CD14-positive monocyte (primary cell): ENCODE data around the gene RXFP1. TPM values are rescaled to one million over a fixed set of nuclear protein-coding genes. Genes with fewer than 3 reads are reported as not detected.

ENCODE experiments used
- DNase-seq, 3 donors: peaks; one replicate each; pipeline ENCODE4 v3.0.0-alpha.2; 2011 to 2022
- H2AFZ ChIP-seq: 2 replicates; pipeline ENCODE4 v1.6.0; 2012; ENCODE audit warnings: mild to moderate bottlenecking, low read depth, low read length, inconsistent platforms; ENCODE audit not compliant: insufficient read depth, poor library complexity, severe bottlenecking
- H3K27ac ChIP-seq, 2 donors: 1 replicate in 1 of 2; 2 replicates in 1 of 2; pipeline ENCODE4 v1.5.1; 2012 to 2013; ENCODE audit warnings: low read length in 2 of 2, control low read depth in 1 of 2, inconsistent platforms in 1 of 2, low read depth in 1 of 2, mild to moderate bottlenecking in 1 of 2
- H3K27me3 ChIP-seq, 2 donors: one replicate each; pipeline versions ENCODE4 v1.6.0 to v1.6.1; 2011 to 2013; ENCODE audit warnings: low read length in 2 of 2; ENCODE audit not compliant: control insufficient read depth in 2 of 2, insufficient read depth in 2 of 2
- H3K36me3 ChIP-seq, 2 donors: replicated peaks in 1 of 2; 1 replicate in 1 of 2; 2 replicates in 1 of 2; pipeline versions ENCODE4 v1.5.1 to v1.6.1; 2012 to 2013; ENCODE audit warnings: low read length in 2 of 2, control low read depth in 1 of 2, inconsistent platforms in 1 of 2, mild to moderate bottlenecking in 1 of 2; ENCODE audit not compliant: insufficient read depth in 2 of 2, control insufficient read depth in 1 of 2
- H3K4me1 ChIP-seq, 2 donors: 1 replicate in 1 of 2; 2 replicates in 1 of 2; pipeline versions ENCODE4 v1.5.1 to v1.6.1; 2012 to 2013; ENCODE audit warnings: low read length in 2 of 2, control low read depth in 1 of 2, inconsistent platforms in 1 of 2, mild to moderate bottlenecking in 1 of 2, moderate library complexity in 1 of 2; ENCODE audit not compliant: insufficient read depth in 2 of 2, control insufficient read depth in 1 of 2
- H3K4me2 ChIP-seq: replicated peaks from 2 replicates; pipeline ENCODE3; 2012; ENCODE audit warnings: low read length, moderate library complexity, mild to moderate bottlenecking; ENCODE audit not compliant: poor library complexity, severe bottlenecking; ENCODE audit errors: extremely low read depth
- H3K4me3 ChIP-seq, 3 experiments: fragments of 200-600 bp in 1 of 3; sonication (generic) in 1 of 3; replicated peaks in 1 of 3; 1 replicate in 2 of 3; 2 replicates in 1 of 3; pipeline ENCODE4 v1.5.1; 2011 to 2013; ENCODE audit warnings: low read length in 3 of 3, mild to moderate bottlenecking in 3 of 3, control low read depth in 2 of 3, low read depth in 2 of 3, inconsistent platforms in 1 of 3, moderate library complexity in 1 of 3
- H3K79me2 ChIP-seq: 2 replicates; pipeline ENCODE4 v1.6.0; 2012; ENCODE audit warnings: mild to moderate bottlenecking, control low read depth, inconsistent platforms, low read length, moderate library complexity; ENCODE audit not compliant: insufficient read depth
- H3K9ac ChIP-seq: 2 replicates; pipeline ENCODE4 v1.6.0; 2017; ENCODE audit warnings: low read length, mild to moderate bottlenecking; ENCODE audit not compliant: insufficient read depth, poor library complexity, severe bottlenecking
- H3K9me3 ChIP-seq, 2 donors: replicated peaks in 1 of 2; 1 replicate in 1 of 2; 2 replicates in 1 of 2; pipeline versions ENCODE4 v1.5.1 to v1.6.1; 2012 to 2013; ENCODE audit warnings: low read length in 2 of 2, control low read depth in 1 of 2; ENCODE audit not compliant: control insufficient read depth in 1 of 2, insufficient read depth in 1 of 2
- H4K20me1 ChIP-seq: 2 replicates; pipeline ENCODE4 v1.6.0; 2012; ENCODE audit warnings: mild to moderate bottlenecking, low read length, control low read depth, moderate library complexity; ENCODE audit not compliant: insufficient read depth
- H3K27ac Mint-ChIP-seq, 7 donors: one replicate each; pipeline ENCODE4 v1.8.0; 2020; ENCODE audit warnings: mild to moderate bottlenecking in 7 of 7, mixed read lengths in 7 of 7, moderate library complexity in 6 of 7, inconsistent platforms in 2 of 7
- H3K27me3 Mint-ChIP-seq, 3 donors: one replicate each; pipeline ENCODE4 v1.8.0; 2021 to 2022; ENCODE audit warnings: low read depth in 3 of 3, mild to moderate bottlenecking in 3 of 3, mixed read lengths in 3 of 3, moderate library complexity in 3 of 3, inconsistent platforms in 1 of 3
- H3K36me3 Mint-ChIP-seq, 2 donors: one replicate each; pipeline ENCODE4 v1.8.0; 2020; ENCODE audit warnings: mixed read lengths in 2 of 2, inconsistent platforms in 1 of 2, mild to moderate bottlenecking in 1 of 2
- H3K4me1 Mint-ChIP-seq: one replicate; pipeline ENCODE4 v1.8.0; 2020; ENCODE audit warnings: mild to moderate bottlenecking, mixed read lengths
- H3K4me3 Mint-ChIP-seq, 2 donors: one replicate each; pipeline ENCODE4 v1.8.0; 2020; ENCODE audit warnings: mild to moderate bottlenecking in 2 of 2, mixed read lengths in 2 of 2, moderate library complexity in 1 of 2
- H3K9me3 Mint-ChIP-seq, 7 donors: one replicate each; pipeline ENCODE4 v1.8.0; 2020 to 2022; ENCODE audit warnings: mixed read lengths in 7 of 7, mild to moderate bottlenecking in 6 of 7, moderate library complexity in 6 of 7, inconsistent platforms in 2 of 7
- WGBS: methylation state at CpG from one replicate; pipeline ENCODE4 v1.1.5; 2013; ENCODE audit warnings: missing lambda C conversion rate; ENCODE audit not compliant: insufficient coverage; 5-methylcytosine and 5-hydroxymethylcytosine counted together
- intact Hi-C, 2 donors: fragments of 100-400 bp; cut with micrococcal nuclease; formaldehyde crosslinking; loops; one replicate each; pipeline versions ENCODE4 v1.15.0 to v1.15.1; 2023
- polyA plus RNA-seq, 3 donors: library from polyadenylated mRNA; depleted of rRNA in 1 of 3; unstranded in 2 of 3; stranded (reverse) in 1 of 3; fragments of 300-500 nt in 2 of 3; fragments of >200 nt in 1 of 3; fragmentation: Illumina TruSeq in 2 of 3; gene quantifications; 1 replicate in 2 of 3; 2 replicates in 1 of 3; pipeline ENCODE4 v1.2.3, GENCODE V29; 2012 to 2021
- TF ChIP-seq, protein P1 (sequence below): fragments of 200-600 bp; IDR thresholded peaks from one replicate; pipeline ENCODE4 v1.8.0; 2022; ENCODE audit warnings: antibody characterized with exemption, mild to moderate bottlenecking

Gene RXFP1
- polyA plus RNA-seq, 3 donors: 0.03 to 0.11 TPM; not detected in 1

- H2AFZ ChIP-seq: peak overlapping the region; percentile 0
Measured at GRCh38 chr4:158610790-158611189, 89.1 kb downstream of the RXFP1 start.

DNA sequence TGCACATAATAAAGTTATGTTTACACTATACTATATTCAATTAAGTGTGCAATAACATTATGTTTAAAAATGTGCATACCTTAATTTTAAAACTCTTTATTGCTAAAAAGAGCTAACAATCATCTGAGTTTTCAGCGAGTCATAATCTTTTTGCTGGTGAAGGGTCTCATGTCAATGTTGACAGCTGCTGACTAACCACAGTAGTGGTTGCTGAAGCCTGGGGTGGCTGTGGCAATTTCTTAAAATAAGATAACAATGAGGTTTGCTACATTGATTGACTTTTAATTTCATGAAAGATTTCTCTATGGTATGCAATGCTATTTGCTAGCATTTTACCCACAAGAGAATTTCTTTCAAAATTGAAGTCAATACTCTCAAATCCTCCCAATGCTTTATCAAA, 91.4 kb downstream of the RXFP1 start:
- H3K9me3 Mint-ChIP-seq: peaks cover 0 to 9% (median 1%) of the 10 kb centered on the region in 7 donors
- no peaks in the 10 kb centered on the region for H3K36me3 ChIP-seq

More at GRCh38 chr4:158610790-158611189, 89.1 kb downstream of the RXFP1 start:
- peaks cover 0 to 2% (median 0%) of the 10 kb centered on the region in 3 donors for H3K27me3 Mint-ChIP-seq
- no peak overlapping the region for H3K9ac ChIP-seq
- peak overlapping the region; percentile 29 to 74 for H3K27ac ChIP-seq
- peak overlapping the region in 1 of 3 experiments; percentile 58 for H3K4me3 ChIP-seq
- no peaks in the 10 kb centered on the region for H3K36me3 Mint-ChIP-seq
- WGBS: no CpG with 5 or more reads among the region's 1 CpG
- H3K9me3 ChIP-seq: no peaks in the 10 kb centered on the region
- peaks cover 45% of the 10 kb centered on the region for H3K4me1 Mint-ChIP-seq
- peak in 2 of 3 donors; percentile 55 to 71 for DNase-seq
- intact Hi-C loops: no loop called here
- no peaks in the 10 kb centered on the region for H3K27me3 ChIP-seq
- H4K20me1 ChIP-seq: no peaks in the 10 kb centered on the region
- no peaks in the 10 kb centered on the region for H3K79me2 ChIP-seq
- peak overlapping the region; percentile 70 to 92 (median 82) for H3K27ac Mint-ChIP-seq
- H3K4me2 ChIP-seq: peak overlapping the region; percentile 60
- H3K36me3 ChIP-seq: no peaks in the 10 kb centered on the region
- H3K4me1 ChIP-seq: peaks cover 34 to 41% of the 10 kb centered on the region in 2 donors
- H3K9me3 Mint-ChIP-seq: peaks cover 0 to 9% (median 1%) of the 10 kb centered on the region in 7 donors
- H3K4me3 Mint-ChIP-seq: peak overlapping the region; percentile 35 to 71
- TF ChIP-seq, protein P1, sequence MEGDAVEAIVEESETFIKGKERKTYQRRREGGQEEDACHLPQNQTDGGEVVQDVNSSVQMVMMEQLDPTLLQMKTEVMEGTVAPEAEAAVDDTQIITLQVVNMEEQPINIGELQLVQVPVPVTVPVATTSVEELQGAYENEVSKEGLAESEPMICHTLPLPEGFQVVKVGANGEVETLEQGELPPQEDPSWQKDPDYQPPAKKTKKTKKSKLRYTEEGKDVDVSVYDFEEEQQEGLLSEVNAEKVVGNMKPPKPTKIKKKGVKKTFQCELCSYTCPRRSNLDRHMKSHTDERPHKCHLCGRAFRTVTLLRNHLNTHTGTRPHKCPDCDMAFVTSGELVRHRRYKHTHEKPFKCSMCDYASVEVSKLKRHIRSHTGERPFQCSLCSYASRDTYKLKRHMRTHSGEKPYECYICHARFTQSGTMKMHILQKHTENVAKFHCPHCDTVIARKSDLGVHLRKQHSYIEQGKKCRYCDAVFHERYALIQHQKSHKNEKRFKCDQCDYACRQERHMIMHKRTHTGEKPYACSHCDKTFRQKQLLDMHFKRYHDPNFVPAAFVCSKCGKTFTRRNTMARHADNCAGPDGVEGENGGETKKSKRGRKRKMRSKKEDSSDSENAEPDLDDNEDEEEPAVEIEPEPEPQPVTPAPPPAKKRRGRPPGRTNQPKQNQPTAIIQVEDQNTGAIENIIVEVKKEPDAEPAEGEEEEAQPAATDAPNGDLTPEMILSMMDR: no peak

More for the DNA sequence above, 91.4 kb downstream of the RXFP1 start:
- H4K20me1 ChIP-seq: no peaks in the 10 kb centered on the region
- H3K9me3 ChIP-seq: no peaks in the 10 kb centered on the region
- Mint-ChIP-seq H3K27me3 (peaks cover 0 to 2% (median 0%) of the 10 kb centered on the region in 3 donors), H3K4me1 (peaks cover 43% of the 10 kb centered on the region), H3K4me3 (no peak overlapping the region), H3K27ac (no peak overlapping the region), H3K36me3 (no peaks in the 10 kb centered on the region)
- intact Hi-C loops: no loop called here
- H3K4me2 ChIP-seq: no peak overlapping the region
- DNase-seq: no peak
- H3K27ac ChIP-seq: no peak overlapping the region
- TF ChIP-seq, protein P1: no peak
- no peak overlapping the region for H2AFZ ChIP-seq
- no peak overlapping the region for H3K9ac ChIP-seq
- peaks cover 34 to 39% of the 10 kb centered on the region in 2 donors for H3K4me1 ChIP-seq
- H3K4me3 ChIP-seq: no peak overlapping the region
- no peaks in the 10 kb centered on the region for H3K79me2 ChIP-seq
- no CpG with 5 or more reads among the region's 1 CpG for WGBS
- H3K27me3 ChIP-seq: no peaks in the 10 kb centered on the region
